ENCODE data around the gene LRP5. TPM values are rescaled to one million over a fixed set of nuclear protein-coding genes. Genes with fewer than 3 reads are reported as not detected.

Gene LRP5
- total and polyA plus RNA-seq, 9 donors = 3.1 to 63.8 (median 47.2) TPM

DNA sequence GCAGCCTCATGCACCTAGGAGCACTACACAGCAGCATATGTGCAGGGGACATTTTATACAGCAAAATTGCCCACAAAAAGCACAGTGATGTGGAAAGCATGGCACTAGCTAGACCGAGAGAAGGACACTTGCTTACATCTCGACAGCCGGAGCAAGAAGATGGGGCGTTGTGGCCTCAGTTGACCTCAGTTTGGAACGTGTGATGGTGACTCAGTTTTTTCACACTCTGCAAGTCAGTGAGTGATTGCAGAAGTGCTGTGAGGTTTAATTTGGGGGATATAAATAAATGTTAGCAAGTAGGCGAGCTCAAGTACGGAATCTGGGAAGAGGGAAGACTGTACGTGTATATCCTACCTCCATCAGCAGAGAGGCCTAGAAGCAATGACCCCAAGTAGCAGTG lies 23.3 kb downstream of the LRP5 start:
- TF ChIP-seq, protein P1, sequence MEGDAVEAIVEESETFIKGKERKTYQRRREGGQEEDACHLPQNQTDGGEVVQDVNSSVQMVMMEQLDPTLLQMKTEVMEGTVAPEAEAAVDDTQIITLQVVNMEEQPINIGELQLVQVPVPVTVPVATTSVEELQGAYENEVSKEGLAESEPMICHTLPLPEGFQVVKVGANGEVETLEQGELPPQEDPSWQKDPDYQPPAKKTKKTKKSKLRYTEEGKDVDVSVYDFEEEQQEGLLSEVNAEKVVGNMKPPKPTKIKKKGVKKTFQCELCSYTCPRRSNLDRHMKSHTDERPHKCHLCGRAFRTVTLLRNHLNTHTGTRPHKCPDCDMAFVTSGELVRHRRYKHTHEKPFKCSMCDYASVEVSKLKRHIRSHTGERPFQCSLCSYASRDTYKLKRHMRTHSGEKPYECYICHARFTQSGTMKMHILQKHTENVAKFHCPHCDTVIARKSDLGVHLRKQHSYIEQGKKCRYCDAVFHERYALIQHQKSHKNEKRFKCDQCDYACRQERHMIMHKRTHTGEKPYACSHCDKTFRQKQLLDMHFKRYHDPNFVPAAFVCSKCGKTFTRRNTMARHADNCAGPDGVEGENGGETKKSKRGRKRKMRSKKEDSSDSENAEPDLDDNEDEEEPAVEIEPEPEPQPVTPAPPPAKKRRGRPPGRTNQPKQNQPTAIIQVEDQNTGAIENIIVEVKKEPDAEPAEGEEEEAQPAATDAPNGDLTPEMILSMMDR (IDR thresholded peaks at IDR 0.05) = no peak
- TF ChIP-seq EP300 (IDR thresholded peaks at IDR 0.05) (no peak), POLR2A (IDR thresholded peaks at IDR 0.05) (no peak)
- 59 to 73% (median 72%) methylated on average over 8 of the region's 8 CpGs for WGBS, 3 donors
- DNase-seq = no peak
- Histone ChIP-seq H3K27ac (no peak overlapping the region), H3K27me3 (no peaks in the 10 kb centered on the region), H3K9me3 (no peaks in the 10 kb centered on the region), H3K4me1 (ENCODE audit: insufficient read depth) (peaks cover 11% of the 10 kb centered on the region), H3K4me3 (no peak overlapping the region), H3K36me3 (no peaks in the 10 kb centered on the region)
- intact Hi-C loops (cut with DNase I) = no loop called here

DNA sequence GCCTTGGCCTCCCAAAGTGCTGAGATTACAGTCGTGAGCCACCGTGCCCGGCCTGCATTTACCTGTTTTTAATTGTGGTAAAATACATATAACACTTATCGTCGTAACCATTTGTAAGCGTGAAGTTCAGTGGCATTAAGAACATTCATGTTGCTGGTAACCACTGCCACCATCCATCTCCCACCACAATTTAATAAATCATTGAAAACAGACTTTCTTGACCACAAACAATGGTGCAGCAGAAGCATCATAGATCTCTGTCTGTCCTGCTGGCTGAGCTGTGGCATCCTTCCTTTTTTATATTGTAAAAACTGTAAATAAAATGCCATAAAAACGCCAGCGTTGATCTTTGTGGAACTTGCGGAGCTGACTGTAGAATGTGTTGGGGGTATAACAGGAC lies 24.3 kb downstream of the LRP5 start:
- no peak overlapping the region for H3K27ac ChIP-seq
- H3K4me1 ChIP-seq (ENCODE audit: insufficient read depth) = peaks cover 8% of the 10 kb centered on the region
- H3K27me3 ChIP-seq = no peaks in the 10 kb centered on the region
- DNase-seq = no peak
- 83 to 86% (median 83%) methylated on average over 9 of the region's 9 CpGs for WGBS, 3 donors
- TF ChIP-seq, protein P1 (IDR thresholded peaks at IDR 0.05) = no peak
- no peak for TF ChIP-seq POLR2A (IDR thresholded peaks at IDR 0.05)
- no peak for TF ChIP-seq EP300 (IDR thresholded peaks at IDR 0.05)
- no peaks in the 10 kb centered on the region for H3K36me3 ChIP-seq
- no peaks in the 10 kb centered on the region for H3K9me3 ChIP-seq
- no peak overlapping the region for H3K4me3 ChIP-seq
- intact Hi-C loops (cut with DNase I) = no loop called here

DNA sequence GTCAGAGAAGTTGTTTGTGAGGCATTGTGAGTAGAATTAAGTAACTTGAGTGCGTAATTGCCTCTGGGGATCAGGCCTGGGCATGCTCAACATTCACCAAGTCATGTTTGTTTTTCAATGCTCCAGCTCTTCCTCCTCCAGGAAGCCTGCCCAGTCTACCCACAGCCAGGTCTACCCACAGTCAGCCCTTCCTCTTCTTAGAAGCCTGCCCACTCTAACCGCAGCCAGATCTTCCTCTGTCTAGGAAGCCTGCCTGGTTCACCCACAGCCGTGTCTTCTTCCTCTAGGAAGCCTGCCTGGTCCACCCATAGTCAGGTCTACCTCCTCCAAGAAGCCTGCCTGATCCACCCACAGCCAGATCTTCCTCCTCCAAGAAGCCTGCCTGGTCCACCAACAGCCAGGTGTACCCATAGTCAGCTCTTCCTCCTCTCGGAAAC lies 25.0 kb downstream of the LRP5 start:
- WGBS, 3 donors = 88 to 94% (median 91%) methylated on average over 4 of the region's 4 CpGs
- no peaks in the 10 kb centered on the region for H3K27me3 ChIP-seq
- no peaks in the 10 kb centered on the region for H3K36me3 ChIP-seq
- DNase-seq = no peak
- no peak overlapping the region for H3K27ac ChIP-seq
- H3K9me3 ChIP-seq = no peaks in the 10 kb centered on the region
- TF ChIP-seq EP300 (IDR thresholded peaks at IDR 0.05) = no peak
- TF ChIP-seq POLR2A (IDR thresholded peaks at IDR 0.05) = no peak
- TF ChIP-seq, protein P1 (IDR thresholded peaks at IDR 0.05) = no peak
- H3K4me3 ChIP-seq = no peak overlapping the region
- intact Hi-C loops (cut with DNase I) = no loop called here
- peaks cover 13% of the 10 kb centered on the region for H3K4me1 ChIP-seq (ENCODE audit: insufficient read depth)

DNA sequence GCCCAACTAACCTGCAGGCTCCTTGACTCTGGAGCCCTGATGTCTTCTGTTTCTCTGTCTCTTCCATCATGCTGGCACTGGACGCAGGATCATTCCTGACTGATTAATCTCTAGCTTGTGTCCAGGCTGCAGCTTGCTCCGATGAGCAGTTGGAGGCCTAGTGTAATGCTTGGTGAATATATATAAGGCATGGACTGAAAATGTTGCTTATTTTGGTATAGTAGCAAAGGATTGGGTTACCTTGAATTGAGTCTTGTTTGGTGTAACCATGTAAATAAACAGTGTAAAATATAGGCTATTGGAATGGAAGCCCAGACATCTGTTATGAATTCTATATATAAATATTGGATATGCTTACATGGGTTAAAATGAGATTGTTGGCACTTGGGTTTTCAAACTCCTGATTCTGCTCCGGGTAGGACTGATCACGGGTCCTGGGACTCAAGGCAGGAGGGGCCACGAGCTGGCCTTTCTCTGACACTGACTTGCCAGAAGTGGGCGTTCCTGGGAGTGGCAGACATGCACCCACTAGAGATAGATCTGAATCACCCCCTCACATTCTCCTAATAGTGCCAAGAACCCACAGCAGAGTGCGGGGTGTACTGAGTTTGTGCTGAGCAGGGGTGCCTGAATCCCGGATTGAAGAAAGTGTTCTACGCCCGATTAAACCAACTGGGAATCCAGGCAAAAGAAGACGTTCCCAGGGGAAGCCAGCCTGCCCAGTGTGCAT lies 25.8 kb downstream of the LRP5 start:
- no peaks in the 10 kb centered on the region for H3K27me3 ChIP-seq
- TF ChIP-seq POLR2A (IDR thresholded peaks at IDR 0.05) (no peak), EP300 (IDR thresholded peaks at IDR 0.05) (no peak)
- TF ChIP-seq, protein P1 (IDR thresholded peaks at IDR 0.05) = no peak
- no peak overlapping the region for H3K27ac ChIP-seq
- H3K4me3 ChIP-seq = no peak overlapping the region
- 46 to 49% (median 47%) methylated on average over 11 of the region's 11 CpGs for WGBS, 3 donors
- intact Hi-C loops (cut with DNase I) = no loop called here
- no peaks in the 10 kb centered on the region for H3K9me3 ChIP-seq
- no peak for DNase-seq
- H3K36me3 ChIP-seq = no peaks in the 10 kb centered on the region
- peaks cover 14% of the 10 kb centered on the region for H3K4me1 ChIP-seq (ENCODE audit: insufficient read depth)

Measured in ovary (tissue), 9 donors.